ENCODE measurements around the gene EML6. TPM values are rescaled to one million over a fixed set of nuclear protein-coding genes. Genes with fewer than 3 reads are reported as not detected.

EML6 gene
- total and polyA plus RNA-seq, 2 of the 8 experiments (the other 6 are each of a cell fraction or from before 2014, with no cell fraction given): 1.2 to 1.6 TPM

- TF ChIP-seq EP300 (IDR thresholded peaks at IDR 0.05; ENCODE audit: borderline replicate concordance in 1 of 2, low read depth in 2 of 2, low read length in 2 of 2): no peak
Measured at GRCh38 chr2:54920660-54921059, 197.2 kb downstream of the EML6 start (continued).
